NOMO-1 treated with dmso at 0.1 percent for 144 hours (cell line): ENCODE measurements around the gene PCSK5.
"Not testable (repeated sequence)": the region's sequence is repeated elsewhere in the genome, so short reads cannot be mapped to it uniquely, and the experiment has no call there.

Source experiments
- DNase-seq: peaks from one replicate; lab custom pipeline; 2025; ENCODE audit not compliant: unreplicated experiment; lab: John Stamatoyannopoulos, UW

The PCSK5 gene

GRCh38 chr9:76341616-76342015 is 451.1 kb downstream of the PCSK5 start:
- DNase-seq = no peak

DNA sequence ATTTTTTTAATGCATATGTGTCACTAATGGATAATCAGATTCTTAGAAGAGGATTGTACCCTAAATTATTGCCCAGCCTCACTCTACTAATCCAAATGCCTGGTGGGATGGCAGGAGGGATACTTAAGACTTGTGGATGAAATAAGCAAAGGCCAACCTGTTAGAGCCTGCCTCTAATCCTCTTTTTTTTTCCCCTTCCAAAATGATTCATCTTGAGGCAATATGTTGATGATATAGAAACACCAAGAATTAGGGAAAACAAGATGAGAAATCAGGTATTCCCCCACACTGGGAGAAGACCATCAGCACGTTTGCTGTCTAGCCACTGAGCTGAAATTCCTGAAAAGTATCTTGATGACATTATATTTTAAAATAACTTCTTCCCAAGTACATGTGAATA is 451.7 kb downstream of the PCSK5 start:
- no peak for DNase-seq

GRCh38 chr9:76342858-76343257 is 452.4 kb downstream of the PCSK5 start:
- no peak for DNase-seq

DNA sequence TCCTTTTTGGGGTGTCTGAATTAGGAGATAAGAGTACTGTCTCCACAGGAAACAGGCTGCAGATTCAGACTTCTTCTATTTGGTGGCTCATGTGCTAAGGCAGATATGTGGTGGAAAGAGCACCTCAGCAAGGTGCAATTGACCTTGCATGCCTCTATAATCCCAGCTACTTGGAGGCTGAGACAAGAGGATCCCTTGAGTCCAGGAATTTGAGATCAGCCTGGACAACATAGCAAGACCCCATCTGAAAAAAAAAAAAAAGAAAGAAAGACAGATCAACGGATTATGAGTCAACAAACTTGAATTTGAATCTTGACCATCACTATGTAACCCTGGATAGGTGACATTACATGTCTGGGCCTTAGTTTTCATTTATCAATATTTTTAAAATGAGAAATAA is 459.4 kb downstream of the PCSK5 start:
- DNase-seq = no peak

DNA sequence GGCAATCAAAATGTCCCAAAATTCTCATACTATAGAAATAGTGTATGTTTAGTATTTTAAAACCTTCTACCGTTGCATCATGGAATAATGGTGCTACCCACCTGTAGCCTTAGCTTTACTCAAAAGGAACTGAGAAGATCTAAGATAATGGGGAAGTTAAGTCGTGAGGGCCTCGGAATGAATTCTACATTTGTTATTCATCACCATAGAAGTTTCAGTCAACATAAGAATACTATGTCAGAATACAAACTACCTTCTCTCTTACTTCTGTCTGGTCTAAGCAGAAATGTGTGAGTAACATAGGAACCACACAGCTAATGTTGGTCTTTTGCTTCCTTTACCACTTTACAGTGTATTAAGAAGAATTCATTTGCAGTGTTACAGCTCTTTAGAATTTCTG is 460.5 kb downstream of the PCSK5 start:
- no peak for DNase-seq

GRCh38 chr9:76352026-76352620 is 461.6 kb downstream of the PCSK5 start:
- no peak for DNase-seq

- DNase-seq = no peak
These were observed 462.8 kb downstream of the PCSK5 start for GRCh38 chr9:76353280-76353679.

DNA sequence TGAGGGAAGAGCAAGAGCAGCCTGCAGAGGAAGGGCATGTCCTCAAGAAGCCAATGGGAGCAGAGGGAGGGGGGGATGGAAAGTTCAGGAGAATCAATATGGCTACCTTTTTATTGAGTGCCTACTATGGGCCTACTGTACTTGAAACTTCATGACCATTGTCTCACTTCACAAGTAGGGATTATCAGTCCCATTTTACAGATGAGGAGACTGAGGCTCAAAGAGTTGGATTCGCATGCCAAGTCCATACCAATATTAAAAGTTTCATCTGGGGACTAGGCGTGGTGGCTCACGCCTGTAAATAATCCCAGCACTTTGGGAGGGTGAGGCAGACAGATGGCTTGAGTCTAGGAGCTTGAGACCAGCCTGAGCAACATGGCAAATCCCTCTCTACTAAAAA is 463.7 kb downstream of the PCSK5 start:
- DNase-seq = no peak

- no peak for DNase-seq
These were observed 465.4 kb downstream of the PCSK5 start for GRCh38 chr9:76355886-76356285.

- no peak for DNase-seq
These were observed 467.1 kb downstream of the PCSK5 start for GRCh38 chr9:76357555-76357954.

GRCh38 chr9:76358628-76359280 is 468.3 kb downstream of the PCSK5 start:
- no peak for DNase-seq

- DNase-seq = no peak
These were observed 468.9 kb downstream of the PCSK5 start for GRCh38 chr9:76359365-76359764.

GRCh38 chr9:76359766-76360165 is 469.3 kb downstream of the PCSK5 start:
- DNase-seq = no peak

DNA sequence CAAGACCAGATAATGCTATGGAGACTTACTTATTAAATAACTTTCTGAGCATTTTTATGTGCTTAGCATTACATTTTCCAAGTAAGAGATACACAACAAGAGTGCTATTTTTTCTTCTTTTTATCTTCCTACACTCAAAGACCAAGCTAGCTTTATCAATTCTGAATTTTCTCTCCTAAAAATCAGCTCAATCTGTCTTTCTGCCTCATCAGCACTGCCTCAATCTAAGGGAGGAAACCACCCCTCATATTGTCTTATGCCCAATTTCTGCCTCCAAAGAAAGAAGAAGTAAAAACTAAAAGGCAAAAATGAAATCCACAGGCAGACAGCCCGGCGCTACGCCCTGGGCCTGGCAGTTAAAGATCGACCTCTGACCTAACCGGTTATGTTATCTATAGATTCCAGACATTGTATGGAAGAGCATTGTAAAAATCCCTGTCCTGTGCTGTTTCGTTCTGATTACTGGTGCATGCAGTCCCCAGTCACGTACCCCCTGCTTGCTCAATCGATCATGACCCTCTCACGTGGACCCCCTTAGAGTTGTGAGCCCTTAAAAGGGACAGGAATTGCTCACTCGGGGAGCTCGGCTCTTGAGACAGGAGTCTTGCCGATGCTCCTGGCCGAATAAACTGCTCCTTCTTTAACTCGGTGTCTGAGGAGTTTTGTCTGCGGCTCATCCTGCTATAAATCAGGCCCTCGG is 472.0 kb downstream of the PCSK5 start:
- not testable (repeated sequence) for DNase-seq

DNA sequence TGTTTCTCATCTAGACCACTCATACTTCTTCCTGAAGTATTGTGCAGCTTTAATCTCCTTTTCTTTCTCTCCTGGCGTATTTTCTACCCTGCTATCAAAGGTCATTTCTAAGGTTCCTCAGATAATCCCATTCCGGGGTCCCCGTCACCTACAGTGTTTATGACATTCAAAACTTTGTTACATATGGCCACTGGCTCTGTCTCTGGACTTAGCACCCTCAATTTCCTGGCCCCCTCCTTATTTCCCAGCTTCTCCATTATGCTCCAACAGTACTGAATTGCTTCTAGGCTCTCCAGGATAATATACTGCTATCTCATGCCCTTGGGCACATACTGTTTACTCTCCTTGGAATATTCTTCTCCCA is 472.5 kb downstream of the PCSK5 start:
- no peak for DNase-seq

DNA sequence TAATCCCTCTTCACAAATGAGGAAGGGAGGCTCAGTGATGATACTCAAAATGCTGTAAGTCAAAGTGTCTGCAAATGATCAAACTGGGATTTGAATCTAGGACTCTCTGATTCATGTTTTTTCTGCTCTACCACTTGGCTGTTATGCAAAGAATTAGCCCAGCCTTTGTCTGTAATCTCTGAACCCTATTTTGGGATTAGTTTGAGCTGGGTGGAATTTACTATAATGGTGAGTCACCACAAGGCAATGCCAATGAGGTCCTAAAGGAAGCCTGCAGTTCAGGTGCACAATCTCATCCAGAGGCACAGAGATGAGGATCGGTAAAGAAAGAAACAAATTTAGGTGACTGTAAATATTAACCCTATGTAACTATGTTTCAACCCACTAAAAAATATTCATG is 474.6 kb downstream of the PCSK5 start:
- DNase-seq = no peak

- DNase-seq = no peak
These were observed 475.8 kb downstream of the PCSK5 start for GRCh38 chr9:76366275-76366674.

GRCh38 chr9:76369583-76369982 is 479.1 kb downstream of the PCSK5 start:
- DNase-seq = no peak

GRCh38 chr9:76370396-76371023 is 480.0 kb downstream of the PCSK5 start:
- DNase-seq = no peak

GRCh38 chr9:76371901-76372300 is 481.4 kb downstream of the PCSK5 start:
- no peak for DNase-seq

GRCh38 chr9:76372336-76372735 is 481.9 kb downstream of the PCSK5 start:
- DNase-seq = no peak

- no peak for DNase-seq
These were observed 482.8 kb downstream of the PCSK5 start for GRCh38 chr9:76373173-76373783.
